Hepatocyte (in vitro differentiated cells): ENCODE data around the gene TSSK3.

ENCODE experiments used
- EZH2 ChIP-seq: fragments of 200-600 bp; sonication (generic); IDR thresholded peaks from 2 replicates; pipeline ENCODE4 v1.6.1; 2016; ENCODE audit warnings: antibody characterized with exemption, mild to moderate bottlenecking, borderline replicate concordance
- EZH2phosphoT487 ChIP-seq: fragments of 200-600 bp; sonication (generic); IDR thresholded peaks from one replicate; pipeline ENCODE4 v1.6.1; 2018; ENCODE audit warnings: antibody characterized with exemption, mild to moderate bottlenecking, low read depth, moderate library complexity; ENCODE audit not compliant: unreplicated experiment, severe bottlenecking
- TF ChIP-seq, protein P1 (sequence below): fragments of 200-600 bp; sonication (generic); IDR thresholded peaks from 2 replicates; pipeline ENCODE4 v1.5.1; 2016; ENCODE audit warnings: antibody characterized with exemption, mild to moderate bottlenecking; ENCODE audit not compliant: poor library complexity

DNA sequence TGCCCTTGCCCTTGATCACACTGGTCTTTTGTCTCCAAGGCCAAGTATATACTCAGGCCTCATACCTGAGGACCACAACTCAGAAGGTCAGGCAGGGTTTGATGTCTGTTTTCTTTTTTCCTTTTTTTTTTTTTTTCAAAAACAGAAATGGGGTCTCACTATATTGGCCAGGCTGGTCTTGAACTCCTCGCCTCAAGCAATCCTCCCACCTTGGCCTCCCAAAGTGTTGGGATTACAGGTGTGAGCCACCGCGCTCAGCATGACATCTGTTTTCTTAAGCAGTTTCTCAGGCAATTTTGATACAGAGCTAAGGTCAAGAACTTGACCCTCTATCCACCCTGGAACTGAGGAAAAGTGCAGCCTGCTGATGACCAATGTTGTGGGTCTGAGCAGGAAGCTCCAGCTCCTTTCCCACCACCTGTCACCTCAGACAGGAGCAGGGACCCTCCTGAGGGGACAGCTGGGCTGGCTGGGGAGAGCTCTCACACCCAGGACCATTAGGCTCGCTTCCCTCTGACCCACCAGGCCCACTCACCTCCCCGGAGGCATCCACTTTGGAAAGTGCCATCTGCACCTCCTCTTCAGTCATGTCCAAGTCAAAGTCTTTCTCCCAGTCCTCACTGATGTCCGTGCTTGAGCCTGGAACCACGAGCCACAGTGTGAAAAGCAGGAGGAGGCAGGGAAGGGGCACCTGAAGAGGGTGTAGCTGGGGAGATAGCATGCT lies 5.7 kb downstream of the TSSK3 start:
- TF ChIP-seq, protein P1, sequence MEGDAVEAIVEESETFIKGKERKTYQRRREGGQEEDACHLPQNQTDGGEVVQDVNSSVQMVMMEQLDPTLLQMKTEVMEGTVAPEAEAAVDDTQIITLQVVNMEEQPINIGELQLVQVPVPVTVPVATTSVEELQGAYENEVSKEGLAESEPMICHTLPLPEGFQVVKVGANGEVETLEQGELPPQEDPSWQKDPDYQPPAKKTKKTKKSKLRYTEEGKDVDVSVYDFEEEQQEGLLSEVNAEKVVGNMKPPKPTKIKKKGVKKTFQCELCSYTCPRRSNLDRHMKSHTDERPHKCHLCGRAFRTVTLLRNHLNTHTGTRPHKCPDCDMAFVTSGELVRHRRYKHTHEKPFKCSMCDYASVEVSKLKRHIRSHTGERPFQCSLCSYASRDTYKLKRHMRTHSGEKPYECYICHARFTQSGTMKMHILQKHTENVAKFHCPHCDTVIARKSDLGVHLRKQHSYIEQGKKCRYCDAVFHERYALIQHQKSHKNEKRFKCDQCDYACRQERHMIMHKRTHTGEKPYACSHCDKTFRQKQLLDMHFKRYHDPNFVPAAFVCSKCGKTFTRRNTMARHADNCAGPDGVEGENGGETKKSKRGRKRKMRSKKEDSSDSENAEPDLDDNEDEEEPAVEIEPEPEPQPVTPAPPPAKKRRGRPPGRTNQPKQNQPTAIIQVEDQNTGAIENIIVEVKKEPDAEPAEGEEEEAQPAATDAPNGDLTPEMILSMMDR: no peak
- no peak for TF ChIP-seq EZH2
- no peak for TF ChIP-seq EZH2phosphoT487
